H9 (cell line): ENCODE measurements around the gene OR10J5. TPM values are rescaled to one million over a fixed set of nuclear protein-coding genes. Genes with fewer than 3 reads are reported as not detected.

ENCODE experiments used
- DNase-seq: peaks from one replicate; pipeline ENCODE4 v3.0.0-alpha.2; 2017
- H2AFZ ChIP-seq: one replicate; pipeline ENCODE4 v1.6.1; 2013; ENCODE audit warnings: mild to moderate bottlenecking, low read length, control low read depth, moderate library complexity
- H2AK5ac ChIP-seq: 2 replicates; pipeline ENCODE4 v1.6.1; 2013; ENCODE audit warnings: low read length, control low read depth, mixed read lengths; ENCODE audit not compliant: insufficient read length
- H2BK120ac ChIP-seq: one replicate; pipeline ENCODE4 v1.6.1; 2013; ENCODE audit warnings: low read depth, mild to moderate bottlenecking, low read length, control low read depth, inconsistent platforms; ENCODE audit not compliant: poor library complexity, severe bottlenecking
- H2BK12ac ChIP-seq: 2 replicates; pipeline ENCODE4 v1.6.1; 2013; ENCODE audit warnings: low read length, control low read depth, mixed read lengths, low read depth; ENCODE audit not compliant: insufficient read length
- H2BK15ac ChIP-seq: 2 replicates; pipeline ENCODE4 v1.6.1; 2013; ENCODE audit warnings: low read depth, low read length, control low read depth
- H2BK20ac ChIP-seq: one replicate; pipeline ENCODE4 v1.6.1; 2013; ENCODE audit warnings: low read depth, mild to moderate bottlenecking, low read length, control low read depth, inconsistent platforms; ENCODE audit not compliant: poor library complexity, severe bottlenecking
- H2BK5ac ChIP-seq: 2 replicates; pipeline ENCODE4 v1.6.1; 2013; ENCODE audit warnings: low read length, control low read depth, mixed read lengths; ENCODE audit not compliant: insufficient read length
- H3K14ac ChIP-seq: 2 replicates; pipeline ENCODE4 v1.6.1; 2013; ENCODE audit warnings: low read length, control low read depth; ENCODE audit not compliant: insufficient read depth
- H3K18ac ChIP-seq: 2 replicates; pipeline ENCODE4 v1.6.1; 2013; ENCODE audit warnings: low read depth, mild to moderate bottlenecking, mixed read lengths, low read length, control low read depth; ENCODE audit not compliant: insufficient read length
- H3K23ac ChIP-seq: 2 replicates; pipeline ENCODE4 v1.6.1; 2013; ENCODE audit warnings: low read length, control low read depth, mixed read lengths, low read depth; ENCODE audit not compliant: insufficient read length
- H3K23me2 ChIP-seq: 2 replicates; pipeline ENCODE4 v1.6.1; 2013; ENCODE audit warnings: low read depth, mild to moderate bottlenecking, mixed read lengths, low read length, control low read depth; ENCODE audit not compliant: insufficient read length, poor library complexity, severe bottlenecking
- H3K27ac ChIP-seq: 2 replicates; pipeline ENCODE4 v1.5.1; 2013; ENCODE audit warnings: low read length, control low read depth, mixed read lengths, low read depth; ENCODE audit not compliant: insufficient read length
- H3K27me3 ChIP-seq: 2 replicates; pipeline ENCODE4 v1.6.1; 2013; ENCODE audit warnings: low read length, control low read depth, inconsistent platforms; ENCODE audit not compliant: insufficient read depth
- H3K4ac ChIP-seq: 2 replicates; pipeline ENCODE4 v1.6.1; 2013; ENCODE audit warnings: low read depth, mild to moderate bottlenecking, control low read depth, inconsistent platforms, low read length, moderate library complexity
- H3K4me1 ChIP-seq: 2 replicates; pipeline ENCODE4 v1.6.1; 2013; ENCODE audit warnings: low read length, control low read depth, inconsistent platforms; ENCODE audit not compliant: insufficient read depth
- H3K4me2 ChIP-seq: 2 replicates; pipeline ENCODE4 v1.6.1; 2013; ENCODE audit warnings: low read length, control low read depth, mixed read lengths; ENCODE audit not compliant: insufficient read length, insufficient read depth
- H3K56ac ChIP-seq: 2 replicates; pipeline ENCODE4 v1.6.1; 2013; ENCODE audit warnings: low read depth, mild to moderate bottlenecking, mixed read lengths, low read length, control low read depth; ENCODE audit not compliant: insufficient read length
- H3K79me1 ChIP-seq: 2 replicates; pipeline ENCODE4 v1.6.1; 2013; ENCODE audit warnings: low read depth, mild to moderate bottlenecking, moderate library complexity, low read length, control low read depth, inconsistent platforms; ENCODE audit not compliant: insufficient read depth, poor library complexity, severe bottlenecking
- H3K79me2 ChIP-seq: 2 replicates; pipeline ENCODE4 v1.6.1; 2013; ENCODE audit warnings: low read length, control low read depth, inconsistent platforms; ENCODE audit not compliant: insufficient read depth
- H3K9ac ChIP-seq: 2 replicates; pipeline ENCODE4 v1.6.1; 2013; ENCODE audit warnings: low read length, control low read depth, mixed read lengths; ENCODE audit not compliant: insufficient read length; ENCODE audit errors: extremely low read depth
- H3K9me3 ChIP-seq: one replicate; pipeline ENCODE4 v1.6.1; 2013; ENCODE audit warnings: low read depth, low read length, inconsistent platforms; ENCODE audit not compliant: control insufficient read depth
- H3T11ph ChIP-seq: one replicate; pipeline ENCODE4 v1.6.1; 2013; ENCODE audit warnings: mild to moderate bottlenecking, low read length, control low read depth, inconsistent platforms
- H4K20me1 ChIP-seq: one replicate; pipeline ENCODE4 v1.6.1; 2013; ENCODE audit not compliant: control insufficient read depth, insufficient read length, insufficient read depth
- H4K5ac ChIP-seq: 2 replicates; pipeline ENCODE4 v1.6.1; 2013; ENCODE audit warnings: low read depth, mild to moderate bottlenecking, mixed read lengths, low read length, control low read depth; ENCODE audit not compliant: insufficient read length
- H4K8ac ChIP-seq: replicated peaks from 2 replicates; pipeline ENCODE4 v1.6.1; 2013; ENCODE audit warnings: low read length, control low read depth, mixed read lengths, low read depth; ENCODE audit not compliant: insufficient read length
- H4K91ac ChIP-seq: 2 replicates; pipeline ENCODE4 v1.6.1; 2013; ENCODE audit warnings: low read depth, mild to moderate bottlenecking, moderate library complexity, mixed read lengths, low read length, control low read depth; ENCODE audit not compliant: insufficient read length
- H3K27ac Mint-ChIP-seq, 3 experiments: 2 replicates in 2 of 3; 3 replicates in 1 of 3; pipeline ENCODE4 v1.8.0; 2020 to 2021; ENCODE audit warnings: mixed read lengths in 3 of 3, mild to moderate bottlenecking in 1 of 3, moderate library complexity in 1 of 3
- H3K27me3 Mint-ChIP-seq: 2 replicates; pipeline ENCODE4 v1.8.0; 2021; ENCODE audit warnings: low read depth, mild to moderate bottlenecking, moderate library complexity, mixed read lengths
- H3K36me3 Mint-ChIP-seq, 3 experiments: 2 replicates in 2 of 3; 3 replicates in 1 of 3; pipeline ENCODE4 v1.8.0; 2020 to 2021; ENCODE audit warnings: low read depth in 3 of 3, mixed read lengths in 3 of 3; ENCODE audit not compliant: insufficient read depth in 1 of 3
- H3K4me1 Mint-ChIP-seq, 2 experiments: 2 replicates each; pipeline ENCODE4 v1.8.0; 2020; ENCODE audit warnings: mixed read lengths in 2 of 2
- H3K4me3 Mint-ChIP-seq, 2 experiments: 2 replicates in 1 of 2; 3 replicates in 1 of 2; pipeline ENCODE4 v1.8.0; 2020 to 2021; ENCODE audit warnings: mild to moderate bottlenecking in 2 of 2, mixed read lengths in 2 of 2, moderate library complexity in 1 of 2
- H3K9me3 Mint-ChIP-seq, 2 experiments: 2 replicates in 1 of 2; 3 replicates in 1 of 2; pipeline ENCODE4 v1.8.0; 2020; ENCODE audit warnings: mild to moderate bottlenecking in 2 of 2, mixed read lengths in 2 of 2, moderate library complexity in 1 of 2
- WGBS: extraction: QIAGEN DNeasy Blood & Tissue Kit; methylation state at CpG from one replicate; pipeline ENCODE4 v1.1.7; 2013; ENCODE audit warnings: missing lambda C conversion rate, low lambda C conversion rate, mixed read lengths; ENCODE audit not compliant: insufficient read length; ENCODE audit errors: extremely low coverage; 5-methylcytosine and 5-hydroxymethylcytosine counted together
- total RNA-seq: library from RNA; stranded (reverse); gene quantifications from 2 replicates; pipeline ENCODE4 v1.2.1, GENCODE V29; 2021
- TF ChIP-seq, protein P1 (sequence below): fragments of 200-600 bp; sonication (generic); conservative IDR thresholded peaks from 3 replicates; pipeline ENCODE4 v1.8.0; 2021; ENCODE audit warnings: antibody characterized with exemption, mild to moderate bottlenecking

OR10J5 gene
- total RNA-seq, 1 experiment from 2014 or later, result not detected

DNA sequence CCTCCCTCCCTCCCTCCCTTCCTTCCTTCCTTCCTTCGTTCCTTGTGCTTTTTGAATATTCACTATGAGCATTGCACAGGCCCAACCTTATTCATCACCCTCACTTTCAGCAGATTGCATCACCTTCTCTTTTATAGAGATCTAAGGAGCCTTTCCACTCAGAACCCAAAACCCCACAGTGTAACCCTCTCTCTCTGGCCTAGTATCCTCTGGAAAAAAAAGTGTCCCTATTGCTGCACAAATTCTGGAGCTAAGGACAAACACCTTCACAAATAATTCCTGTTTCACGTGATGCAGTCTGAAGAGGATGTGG is 25.6 kb downstream of the OR10J5 start:
- Histone ChIP-seq H3K23ac (no peak overlapping the region), H2BK5ac (no peak overlapping the region), H3K23me2 (no peaks in the 10 kb centered on the region), H2BK120ac (no peak overlapping the region), H3K56ac (no peak overlapping the region), H4K5ac (no peak overlapping the region), H3K18ac (no peak overlapping the region), H3K4ac (no peak overlapping the region), H3K79me1 (no peaks in the 10 kb centered on the region), H2BK15ac (no peak overlapping the region), H2AFZ (no peak overlapping the region), H4K8ac (no peak overlapping the region), H3K27me3 (no peaks in the 10 kb centered on the region), H3K27ac (no peak overlapping the region), H2AK5ac (no peak overlapping the region), H3K79me2 (no peaks in the 10 kb centered on the region), H4K91ac (no peak overlapping the region), H3K9ac (no peak overlapping the region), H3K14ac (no peak overlapping the region), H3T11ph (no peak overlapping the region), H3K4me1 (no peaks in the 10 kb centered on the region), H3K4me2 (no peak overlapping the region), H2BK12ac (no peak overlapping the region), H4K20me1 (no peaks in the 10 kb centered on the region), H2BK20ac (no peak overlapping the region), H3K9me3 (no peaks in the 10 kb centered on the region)
- Mint-ChIP-seq H3K27ac (peak overlapping the region in 1 of 3 experiments; percentile 80; a peak in 1 of 7 replicates), H3K36me3 (peaks cover 0 to 25% (median 0%) of the 10 kb centered on the region in 3 experiments; a peak in 3 of 7 replicates), H3K9me3 (peaks cover 10 to 57% of the 10 kb centered on the region in 2 experiments), H3K4me3 (no peak overlapping the region), H3K27me3 (no peaks in the 10 kb centered on the region; the same call in none of the 2 replicates), H3K4me1 (no peaks in the 10 kb centered on the region)
- DNase-seq, result no peak
- TF ChIP-seq, protein P1, sequence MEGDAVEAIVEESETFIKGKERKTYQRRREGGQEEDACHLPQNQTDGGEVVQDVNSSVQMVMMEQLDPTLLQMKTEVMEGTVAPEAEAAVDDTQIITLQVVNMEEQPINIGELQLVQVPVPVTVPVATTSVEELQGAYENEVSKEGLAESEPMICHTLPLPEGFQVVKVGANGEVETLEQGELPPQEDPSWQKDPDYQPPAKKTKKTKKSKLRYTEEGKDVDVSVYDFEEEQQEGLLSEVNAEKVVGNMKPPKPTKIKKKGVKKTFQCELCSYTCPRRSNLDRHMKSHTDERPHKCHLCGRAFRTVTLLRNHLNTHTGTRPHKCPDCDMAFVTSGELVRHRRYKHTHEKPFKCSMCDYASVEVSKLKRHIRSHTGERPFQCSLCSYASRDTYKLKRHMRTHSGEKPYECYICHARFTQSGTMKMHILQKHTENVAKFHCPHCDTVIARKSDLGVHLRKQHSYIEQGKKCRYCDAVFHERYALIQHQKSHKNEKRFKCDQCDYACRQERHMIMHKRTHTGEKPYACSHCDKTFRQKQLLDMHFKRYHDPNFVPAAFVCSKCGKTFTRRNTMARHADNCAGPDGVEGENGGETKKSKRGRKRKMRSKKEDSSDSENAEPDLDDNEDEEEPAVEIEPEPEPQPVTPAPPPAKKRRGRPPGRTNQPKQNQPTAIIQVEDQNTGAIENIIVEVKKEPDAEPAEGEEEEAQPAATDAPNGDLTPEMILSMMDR, result no peak
- WGBS, result no CpG with 5 or more reads among the region's 2 CpGs
